Activated gamma-delta T cell (primary cell): ENCODE measurements around the gene NFX1.
"Not testable (repeated sequence)": the region's sequence is repeated elsewhere in the genome, so short reads cannot be mapped to it uniquely, and the experiment has no call there.

Experiments
- DNase-seq: peaks from one replicate; lab custom pipeline; 2025; lab: John Stamatoyannopoulos, UW

NFX1 gene

DNA sequence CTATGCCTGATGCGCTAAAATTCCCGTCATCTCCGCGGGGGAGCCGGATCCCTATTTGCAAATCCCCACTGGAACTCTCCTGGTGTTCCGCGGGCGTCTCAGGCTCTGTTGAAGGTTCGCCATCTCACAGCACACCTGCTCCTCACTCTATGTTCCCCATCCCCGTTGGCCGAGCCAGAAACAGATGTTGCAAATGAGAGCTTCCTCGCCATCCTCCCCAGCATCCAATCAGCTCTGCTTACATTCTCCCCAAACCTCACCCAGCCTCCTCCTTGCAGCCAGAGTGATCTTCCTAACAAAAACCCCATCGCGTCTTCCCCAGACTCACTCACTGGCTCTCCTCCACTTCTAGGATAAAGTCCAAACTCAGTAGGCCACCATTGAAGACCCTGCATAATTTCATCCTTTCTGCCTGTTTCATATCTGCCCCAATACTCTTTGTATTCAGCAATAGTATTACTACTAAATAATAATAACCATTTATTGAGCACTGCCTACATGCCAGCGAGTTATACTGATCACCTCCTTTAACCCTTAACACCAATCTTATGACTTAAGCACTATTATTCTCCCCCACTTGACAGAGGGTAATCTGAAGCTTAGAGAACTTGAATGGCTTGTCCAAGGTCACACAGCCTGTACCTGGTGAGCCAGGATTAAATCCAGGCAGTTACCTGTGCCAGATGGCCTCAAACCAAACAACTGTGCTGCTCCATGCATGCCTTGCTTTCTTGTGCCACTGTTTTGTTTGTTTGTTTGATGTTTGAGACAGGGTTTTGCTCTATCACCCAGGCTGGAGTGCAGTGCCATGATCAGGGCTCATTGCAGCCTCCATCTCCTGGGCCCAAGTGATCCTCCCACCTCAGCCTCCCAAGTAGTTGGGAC lies 98.0 kb downstream of the NFX1 start:
- no peak for DNase-seq

DNA sequence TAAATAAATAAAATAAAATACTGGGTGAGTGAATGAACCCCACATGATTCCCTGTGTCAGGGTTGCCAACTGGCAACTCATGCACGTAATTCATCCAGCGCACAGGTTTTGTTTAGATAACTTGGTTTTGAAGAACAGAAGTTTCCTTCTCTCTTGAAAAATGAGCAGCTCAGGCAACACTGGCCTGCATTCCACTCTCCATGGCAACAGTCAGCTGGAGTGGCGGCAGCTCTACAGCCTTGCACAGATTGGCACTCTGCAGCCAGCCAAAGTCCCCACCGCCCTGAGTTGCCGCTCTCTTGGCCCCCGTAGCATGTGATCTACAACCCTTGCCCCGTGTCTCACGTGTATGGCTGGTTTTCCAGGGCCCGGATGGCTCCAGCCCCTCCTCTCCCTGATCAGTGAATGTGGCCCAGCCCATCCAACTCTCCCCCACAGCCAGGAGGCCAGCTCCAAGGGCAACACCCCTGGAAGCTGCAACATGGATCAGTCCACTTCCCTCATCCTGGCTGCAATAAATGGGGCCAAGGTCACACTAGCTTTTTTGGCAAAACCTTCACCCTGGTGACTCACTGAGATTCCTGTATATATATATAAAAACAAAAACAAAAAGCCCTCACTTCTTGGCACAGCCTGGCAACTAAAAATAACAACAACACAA lies 100.9 kb downstream of the NFX1 start:
- DNase-seq: not testable (repeated sequence)

DNA sequence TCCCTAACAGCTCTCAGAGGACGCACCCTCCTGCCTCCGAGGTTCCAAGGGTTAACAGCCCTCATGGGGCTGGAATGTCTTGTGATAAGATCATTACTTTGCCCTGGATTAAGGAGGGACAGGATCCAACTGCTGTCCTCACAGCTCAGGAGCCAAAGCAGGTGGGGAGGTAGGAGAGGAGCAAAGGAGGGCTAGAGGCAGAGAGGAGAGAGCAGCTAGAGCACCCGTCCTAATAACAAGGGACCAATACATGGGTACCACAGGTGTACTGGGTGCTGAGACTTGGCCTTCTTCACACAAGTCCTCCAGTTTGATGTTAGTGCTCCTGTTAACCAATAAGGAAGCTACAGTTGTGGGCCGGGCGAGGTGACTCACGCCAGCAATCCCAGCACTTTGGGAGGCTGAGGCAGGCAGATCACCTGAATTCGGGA lies 102.3 kb downstream of the NFX1 start:
- not testable (repeated sequence) for DNase-seq

- DNase-seq: no peak
These were observed 103.3 kb downstream of the NFX1 start for GRCh38 chr9:33393581-33393980.

GRCh38 chr9:33393986-33394385 lies 103.7 kb downstream of the NFX1 start:
- DNase-seq: not testable (repeated sequence)

GRCh38 chr9:33395159-33395879 lies 105.0 kb downstream of the NFX1 start:
- DNase-seq: not testable (repeated sequence)

GRCh38 chr9:33397801-33398200 lies 107.5 kb downstream of the NFX1 start:
- DNase-seq: not testable (repeated sequence)

GRCh38 chr9:33399047-33399446 lies 108.7 kb downstream of the NFX1 start:
- DNase-seq: not testable (repeated sequence)

- not testable (repeated sequence) for DNase-seq
These were observed 111.5 kb downstream of the NFX1 start for GRCh38 chr9:33401809-33402208.

DNA sequence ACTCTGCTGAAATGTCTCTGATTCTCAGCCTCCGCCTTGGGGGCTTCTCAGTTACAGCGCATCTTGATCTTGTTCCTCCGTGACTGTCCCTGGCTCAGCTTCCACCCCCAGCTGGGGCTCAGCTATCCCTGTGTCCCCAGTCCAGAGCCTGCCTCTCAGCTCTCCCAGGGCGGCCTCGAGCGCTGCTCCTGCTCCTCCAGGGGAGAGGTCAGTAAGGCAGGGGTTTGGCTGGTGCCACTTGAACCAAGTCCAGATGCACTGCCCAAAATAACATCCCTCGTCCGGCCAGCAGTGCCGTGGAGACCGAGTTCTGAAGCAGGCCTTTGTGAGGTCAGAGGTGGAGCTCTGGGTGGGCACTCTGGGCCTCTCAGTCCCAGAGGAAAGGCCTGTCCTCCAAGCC lies 112.1 kb downstream of the NFX1 start, which contains the start of gene AQP7:
AQP7 (minus strand) TSS at position 198 of the 400 bp plus-strand sequence. CDS start 1,306 bp downstream, outside the sequence.
- not testable (repeated sequence) for DNase-seq

DNA sequence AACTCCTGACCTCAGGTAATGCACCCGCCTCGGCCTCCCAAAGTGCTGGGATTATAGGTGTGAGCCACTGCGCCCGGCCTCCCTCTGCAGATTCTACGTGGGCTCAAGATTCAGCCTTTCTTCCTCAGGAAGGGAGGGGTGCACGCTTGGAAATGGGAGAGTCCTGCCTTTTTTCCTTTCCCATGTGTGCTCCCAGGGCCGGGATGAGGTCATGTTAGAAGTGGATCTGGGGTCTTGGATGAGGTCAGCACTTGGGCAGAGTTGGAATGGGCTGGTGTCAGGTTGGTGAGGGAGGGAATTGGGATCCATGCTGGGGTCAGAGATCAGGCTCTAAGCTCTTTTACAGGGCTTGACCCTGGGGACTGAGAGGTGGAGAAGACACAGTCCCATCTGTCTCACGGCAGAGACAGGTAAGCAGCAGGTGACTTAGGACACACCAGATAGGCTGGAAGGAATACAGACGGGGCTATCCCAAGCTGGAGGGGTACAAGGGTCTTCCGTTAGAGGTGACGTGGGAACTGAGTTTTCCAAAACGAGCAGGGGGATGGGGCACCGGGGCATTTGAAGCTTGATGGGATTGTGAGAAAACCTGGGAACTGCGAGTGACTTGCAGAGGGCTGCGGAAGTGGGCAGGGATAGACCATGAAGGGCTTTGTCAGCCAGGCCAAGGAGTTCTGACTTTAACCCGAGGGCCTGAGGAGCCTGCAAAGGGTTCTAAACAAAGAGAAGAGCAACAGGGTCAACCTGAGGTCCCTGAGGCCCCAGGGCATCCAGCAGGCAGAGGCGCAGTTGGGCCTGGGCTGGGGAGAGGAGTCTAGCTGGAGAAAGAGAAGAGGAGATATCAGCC lies 113.8 kb downstream of the NFX1 start:
- DNase-seq: no peak

- no peak for DNase-seq
These were observed 114.6 kb downstream of the NFX1 start for GRCh38 chr9:33404788-33405362.

- no peak for DNase-seq
These were observed 116.7 kb downstream of the NFX1 start for GRCh38 chr9:33407061-33407460.

GRCh38 chr9:33408087-33408486 lies 117.8 kb downstream of the NFX1 start:
- DNase-seq: no peak

DNA sequence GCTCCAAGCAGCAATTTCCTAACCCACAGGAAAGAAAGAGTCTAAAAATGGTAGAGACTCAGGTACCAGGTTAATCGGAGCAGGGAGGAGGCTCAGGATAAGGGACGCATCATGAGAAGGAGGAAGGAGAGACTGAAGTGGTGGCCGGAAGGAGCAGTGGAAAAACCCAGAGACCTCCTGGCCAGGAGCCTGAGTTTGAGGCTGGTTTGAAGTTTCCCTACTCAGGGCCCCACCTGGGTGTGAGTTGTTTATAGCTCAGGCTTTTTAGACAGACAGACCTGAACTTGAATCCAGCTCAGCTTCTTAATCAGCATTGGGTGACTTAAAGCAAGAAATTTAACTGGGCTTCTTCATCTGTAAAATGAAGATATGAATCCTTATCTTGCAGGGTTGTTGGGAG lies 124.0 kb downstream of the NFX1 start:
- no peak for DNase-seq

GRCh38 chr9:33414889-33415500 lies 124.7 kb downstream of the NFX1 start:
- no peak for DNase-seq

DNA sequence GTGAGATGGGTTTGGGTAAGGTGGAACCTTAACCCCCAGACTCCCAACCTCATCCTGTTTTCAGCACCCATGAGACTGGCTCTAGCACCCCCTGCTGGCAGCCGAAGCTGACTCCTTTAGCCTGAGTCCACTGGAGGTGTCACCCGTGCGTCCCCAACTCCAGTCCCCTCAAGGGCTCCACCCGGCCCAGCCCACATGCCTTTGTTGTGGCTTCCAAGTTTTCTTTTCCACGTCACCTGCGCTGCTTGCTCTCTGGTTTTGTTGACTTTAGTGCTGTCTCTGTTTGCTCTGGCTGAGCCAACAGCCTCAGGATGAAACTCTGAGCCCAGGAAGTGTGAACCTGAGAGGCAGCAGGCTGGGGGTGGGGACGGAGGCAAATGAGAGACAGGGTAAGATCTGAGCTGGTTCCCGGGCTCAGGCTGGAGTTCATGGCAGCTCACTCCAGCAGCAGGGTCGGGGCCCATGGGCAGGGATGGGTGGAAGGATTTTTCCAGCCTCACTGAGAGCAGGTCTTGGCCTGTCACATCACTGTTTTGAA lies 125.3 kb downstream of the NFX1 start:
- no peak for DNase-seq

GRCh38 chr9:33416996-33417395 lies 126.7 kb downstream of the NFX1 start:
- DNase-seq: no peak

GRCh38 chr9:33418090-33418489 lies 127.8 kb downstream of the NFX1 start:
- no peak for DNase-seq

GRCh38 chr9:33419708-33420303 lies 129.5 kb downstream of the NFX1 start:
- DNase-seq: no peak
